Measurements from ENCODE around the gene AKAP12.

Gene AKAP12

GRCh38 chr6:151239603-151240035 lies at the start of gene AKAP12:
Gene AKAP12, plus strand, starts transcription at chr6:151239967. Its CDS starts 596 bp downstream, at chr6:151240563.
- DNase-seq (ENCODE audit: low spot score): no peak

GRCh38 chr6:151191527-151191926 lies 48.2 kb upstream of the AKAP12 start:
- DNase-seq (ENCODE audit: low spot score): no peak

GRCh38 chr6:151196555-151196954 lies 43.2 kb upstream of the AKAP12 start:
- DNase-seq (ENCODE audit: low spot score): no peak

- DNase-seq (ENCODE audit: low spot score): no peak
Observed at GRCh38 chr6:151197556-151197955, 42.2 kb upstream of the AKAP12 start.

- DNase-seq (ENCODE audit: low spot score): no peak
Observed at GRCh38 chr6:151199991-151200390, 39.8 kb upstream of the AKAP12 start.

- DNase-seq (ENCODE audit: low spot score): no peak
Observed at GRCh38 chr6:151205721-151206600, 33.8 kb upstream of the AKAP12 start.

GRCh38 chr6:151207674-151208073 lies 32.1 kb upstream of the AKAP12 start:
- DNase-seq (ENCODE audit: low spot score): no peak

- peak; percentile 23 for DNase-seq (ENCODE audit: low spot score)
Observed at GRCh38 chr6:151209071-151209831, 30.5 kb upstream of the AKAP12 start.

- DNase-seq (ENCODE audit: low spot score): no peak
Observed at GRCh38 chr6:151211075-151211474, 28.7 kb upstream of the AKAP12 start.

GRCh38 chr6:151213352-151213751 lies 26.4 kb upstream of the AKAP12 start:
- no peak for DNase-seq (ENCODE audit: low spot score)

GRCh38 chr6:151215999-151216398 lies 23.8 kb upstream of the AKAP12 start:
- DNase-seq (ENCODE audit: low spot score): no peak

GRCh38 chr6:151216804-151217203 lies 23.0 kb upstream of the AKAP12 start:
- no peak for DNase-seq (ENCODE audit: low spot score)

- no peak for DNase-seq (ENCODE audit: low spot score)
Observed at GRCh38 chr6:151219192-151219591, 20.6 kb upstream of the AKAP12 start.

GRCh38 chr6:151224076-151224475 lies 15.7 kb upstream of the AKAP12 start:
- DNase-seq (ENCODE audit: low spot score): no peak

- no peak for DNase-seq (ENCODE audit: low spot score)
Observed at GRCh38 chr6:151225919-151226318, 13.8 kb upstream of the AKAP12 start.

- no peak for DNase-seq (ENCODE audit: low spot score)
Observed at GRCh38 chr6:151228788-151229400, 10.9 kb upstream of the AKAP12 start.

- DNase-seq (ENCODE audit: low spot score): no peak
Observed at GRCh38 chr6:151229401-151230276, 10.1 kb upstream of the AKAP12 start.

GRCh38 chr6:151230277-151230577 lies 9.5 kb upstream of the AKAP12 start:
- no peak for DNase-seq (ENCODE audit: low spot score)

- no peak for DNase-seq (ENCODE audit: low spot score)
Observed at GRCh38 chr6:151232899-151233298, 6.9 kb upstream of the AKAP12 start.

GRCh38 chr6:151233731-151234130 lies 6.0 kb upstream of the AKAP12 start:
- DNase-seq (ENCODE audit: low spot score): no peak

- no peak for DNase-seq (ENCODE audit: low spot score)
Observed at GRCh38 chr6:151236668-151237401, 2.9 kb upstream of the AKAP12 start.

Measured in COLO829 (cell line).